Stimulated activated CD4-positive, alpha-beta T cell treated with anti-CD3 and anti-CD28 coated beads, Interleukin-4, amount 100 ng/mL, for 1 hour (primary cell): ENCODE data around the gene DGKB.

Experiments used
- DNase-seq: peaks from one replicate; pipeline ENCODE4 v3.0.0-alpha.2; 2020

Gene DGKB

DNA sequence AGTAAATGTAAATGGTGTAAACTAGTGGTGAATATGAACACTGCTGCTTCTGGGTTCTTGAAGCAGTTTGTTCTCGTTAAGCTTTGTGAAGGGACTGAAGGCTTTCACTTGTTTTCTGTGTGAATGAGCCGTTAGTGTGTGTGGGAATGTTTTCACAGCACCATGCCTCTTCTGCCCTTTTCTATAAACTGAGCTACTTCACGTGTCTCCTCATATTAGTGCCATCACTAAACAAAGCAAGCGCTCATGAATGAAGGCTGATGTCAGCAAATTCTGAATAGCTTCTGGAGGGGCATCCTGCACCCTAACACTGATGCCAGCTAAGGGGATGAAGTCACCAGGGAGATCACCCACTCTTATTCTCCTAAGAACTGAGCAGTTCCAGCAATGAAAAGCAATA lies 707.5 kb downstream of the DGKB start:
- no peak for DNase-seq

GRCh38 chr7:14191686-14192098 lies 710.9 kb downstream of the DGKB start:
- DNase-seq: no peak

DNA sequence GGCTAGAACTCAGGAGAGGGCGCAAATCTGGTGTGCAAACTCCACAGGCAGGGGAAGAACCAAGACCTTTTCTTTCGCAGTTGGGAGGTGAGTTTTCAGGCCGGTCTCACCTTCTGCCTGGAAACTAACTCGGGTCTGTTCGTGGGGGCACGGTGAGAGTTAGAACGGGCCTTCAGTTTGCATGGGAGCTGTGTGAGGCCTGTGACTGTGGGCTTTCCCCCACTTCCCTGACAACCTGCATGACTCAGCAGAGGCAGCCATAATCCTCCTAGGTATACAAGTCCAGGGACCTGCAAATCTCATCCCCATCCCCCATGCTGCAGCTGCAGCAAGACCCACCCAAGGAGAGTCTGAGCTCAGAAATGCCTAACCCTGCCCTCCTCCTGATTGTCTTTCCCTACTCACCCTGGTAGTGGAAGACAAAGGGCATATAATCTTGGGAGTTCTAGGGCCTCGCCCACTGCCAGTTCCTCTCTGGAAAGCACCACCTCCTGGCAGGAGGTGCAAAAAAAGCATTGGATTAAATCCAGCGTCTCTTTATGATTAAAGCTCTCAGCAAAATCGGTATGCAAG lies 718.2 kb downstream of the DGKB start:
- no peak for DNase-seq

- no peak for DNase-seq
These were observed 722.8 kb downstream of the DGKB start for GRCh38 chr7:14179781-14180180.

GRCh38 chr7:14177876-14178275 lies 724.7 kb downstream of the DGKB start:
- no peak for DNase-seq

GRCh38 chr7:14170872-14171271 lies 731.7 kb downstream of the DGKB start:
- DNase-seq: no peak

GRCh38 chr7:14158111-14158510 lies 744.4 kb downstream of the DGKB start:
- no peak for DNase-seq

GRCh38 chr7:14156436-14156835 lies 746.1 kb downstream of the DGKB start:
- DNase-seq: no peak

GRCh38 chr7:14148974-14149373 lies 753.6 kb downstream of the DGKB start:
- no peak for DNase-seq

DNA sequence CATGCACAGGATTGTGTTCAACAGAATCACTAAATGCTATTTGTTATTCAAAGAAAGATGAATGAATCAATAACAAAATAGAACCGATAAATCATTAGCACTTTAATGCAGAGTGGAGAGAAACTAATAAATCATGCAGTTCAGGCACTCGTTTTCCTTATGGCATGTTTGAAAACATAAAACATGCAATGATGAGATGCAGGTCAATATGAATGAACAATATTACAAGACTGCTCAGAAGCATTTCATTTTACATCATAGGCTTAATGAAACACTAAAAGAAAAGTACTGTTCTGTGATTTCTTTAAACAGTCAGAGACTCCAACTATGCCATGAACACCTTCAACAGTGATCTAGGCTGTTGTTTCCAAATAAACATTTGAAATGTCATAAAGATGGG lies 755.0 kb downstream of the DGKB start:
- DNase-seq: no peak

DNA sequence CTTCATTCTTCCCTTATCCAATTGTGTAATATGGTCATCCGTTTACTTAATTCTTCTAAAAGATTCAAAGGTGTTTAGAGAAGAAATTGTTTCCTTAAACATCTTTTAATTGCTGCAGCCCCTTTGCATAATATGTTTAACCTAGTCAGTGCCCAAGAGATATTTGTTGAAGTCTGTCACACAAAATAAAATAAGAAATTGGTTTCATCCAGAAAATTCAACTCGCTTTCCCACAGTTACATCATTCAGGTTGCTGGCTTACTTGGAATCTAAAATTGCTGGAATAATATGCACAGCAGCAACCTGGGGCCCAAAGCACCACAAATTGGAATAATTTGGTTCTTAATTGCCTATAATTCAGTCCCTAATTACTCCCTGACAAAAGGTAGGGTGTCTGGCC lies 758.0 kb downstream of the DGKB start:
- no peak for DNase-seq

- DNase-seq: no peak
These were observed 758.4 kb downstream of the DGKB start for GRCh38 chr7:14144109-14144508.

DNA sequence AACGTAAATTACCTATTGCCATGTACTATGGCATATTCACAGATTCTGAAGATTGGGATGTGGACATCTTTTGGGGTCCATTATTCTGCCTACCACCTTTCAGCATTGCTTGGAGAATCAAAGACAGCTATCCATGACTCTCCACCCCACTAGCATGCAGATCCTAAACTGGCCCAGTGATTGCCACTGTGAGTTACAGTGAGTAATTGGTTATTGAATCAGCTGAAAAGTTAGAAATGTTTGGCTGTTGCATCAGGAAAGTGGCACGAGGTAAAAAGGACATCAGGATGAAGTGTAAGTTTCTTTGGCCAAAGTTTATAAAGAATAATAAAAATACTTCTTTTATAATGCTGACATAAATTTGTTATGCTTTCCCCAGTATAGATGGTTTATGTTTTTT lies 764.9 kb downstream of the DGKB start:
- no peak for DNase-seq

GRCh38 chr7:14133752-14134151 lies 768.8 kb downstream of the DGKB start:
- DNase-seq: no peak

GRCh38 chr7:14125998-14126397 lies 776.6 kb downstream of the DGKB start:
- DNase-seq: no peak

GRCh38 chr7:14124716-14125115 lies 777.8 kb downstream of the DGKB start:
- DNase-seq: no peak

GRCh38 chr7:14123923-14124322 lies 778.6 kb downstream of the DGKB start:
- no peak for DNase-seq

DNA sequence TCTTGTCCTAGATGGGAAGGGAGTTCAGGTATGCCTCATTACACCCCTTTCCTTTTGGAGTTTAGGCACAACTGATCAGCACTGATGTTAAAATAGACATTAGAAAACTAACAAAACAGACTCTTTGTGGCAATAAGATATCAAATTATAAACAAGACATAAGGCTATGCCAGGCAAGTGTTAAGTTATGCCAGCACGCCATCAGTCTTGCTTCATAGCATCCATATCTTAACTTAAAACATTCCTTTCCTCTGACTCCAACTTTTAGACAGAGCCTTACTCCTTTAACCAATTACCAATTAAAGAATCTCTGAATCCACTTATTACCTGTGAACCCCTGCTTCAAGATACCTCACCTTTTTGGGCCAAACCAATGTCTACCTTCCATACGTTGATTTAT lies 786.9 kb downstream of the DGKB start:
- DNase-seq: no peak

DNA sequence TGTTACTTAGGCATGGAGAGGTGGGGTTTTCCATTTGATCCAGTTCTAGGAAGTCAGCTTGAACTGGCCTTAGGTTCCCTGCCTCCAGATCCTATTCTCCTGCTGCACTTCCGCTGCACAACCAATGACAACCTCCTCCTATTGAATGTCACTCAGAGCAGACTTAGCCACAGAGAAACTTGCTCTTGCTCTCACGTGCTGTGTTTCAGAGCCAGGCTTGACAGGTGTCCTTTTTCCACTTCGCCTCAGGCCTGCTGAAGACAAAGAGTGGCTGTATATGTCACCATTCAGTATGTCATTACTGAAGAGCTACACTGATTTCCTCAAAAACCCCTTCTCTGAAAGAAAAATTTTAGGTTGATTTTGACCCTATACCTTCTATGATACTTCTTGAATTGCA lies 797.7 kb downstream of the DGKB start:
- DNase-seq: no peak

GRCh38 chr7:14096159-14096558 lies 806.4 kb downstream of the DGKB start:
- no peak for DNase-seq

- DNase-seq: no peak
These were observed 807.2 kb downstream of the DGKB start for GRCh38 chr7:14095233-14095950.
